Skin epidermis (tissue), 12 donors: ENCODE results near the gene LAMA3.

Experiments
- H3K27ac ChIP-seq, 21 experiments: fragments of 200-600 bp; sonication (generic) in 11 of 21; one replicate each; pipeline ENCODE4 v1.5.0; 2020; ENCODE audit warnings: mild to moderate bottlenecking in 3 of 21, inconsistent platforms in 2 of 21, moderate library complexity in 2 of 21
- H3K4me3 ChIP-seq, 7 experiments: fragments of 200-600 bp; sonication (generic) in 2 of 7; one replicate each; pipeline ENCODE4 v1.5.0; 2020; ENCODE audit warnings: inconsistent platforms in 2 of 7, mild to moderate bottlenecking in 2 of 7, moderate library complexity in 1 of 7

LAMA3 gene

GRCh38 chr18:23669202-23669766, 20.0 kb upstream of the LAMA3 start:
- no peak overlapping the region for H3K27ac ChIP-seq

GRCh38 chr18:23669804-23670405, 19.3 kb upstream of the LAMA3 start:
- no peak overlapping the region for H3K27ac ChIP-seq
- H3K4me3 ChIP-seq, result no peak overlapping the region

More at GRCh38 chr18:23669202-23669766, 20.0 kb upstream of the LAMA3 start:
- no peak overlapping the region for H3K4me3 ChIP-seq

GRCh38 chr18:23671564-23671963, 17.7 kb upstream of the LAMA3 start:
- Histone ChIP-seq H3K4me3 (no peak overlapping the region), H3K27ac (no peak overlapping the region)

- Histone ChIP-seq H3K4me3 (no peak overlapping the region), H3K27ac (no peak overlapping the region)
Measured at GRCh38 chr18:23673725-23674124, 15.5 kb upstream of the LAMA3 start.

GRCh38 chr18:23675236-23675635, 14.0 kb upstream of the LAMA3 start:
- Histone ChIP-seq H3K27ac (no peak overlapping the region), H3K4me3 (no peak overlapping the region)

GRCh38 chr18:23675896-23676295, 13.4 kb upstream of the LAMA3 start:
- H3K4me3 ChIP-seq, result no peak overlapping the region
- peak overlapping the region in 1 of 21 experiments; percentile 49 for H3K27ac ChIP-seq

GRCh38 chr18:23682045-23682444, 7.2 kb upstream of the LAMA3 start:
- H3K27ac ChIP-seq, result no peak overlapping the region
- H3K4me3 ChIP-seq, result no peak overlapping the region

- Histone ChIP-seq H3K4me3 (no peak overlapping the region), H3K27ac (no peak overlapping the region)
Measured at GRCh38 chr18:23682472-23682871, 6.8 kb upstream of the LAMA3 start.

- H3K4me3 ChIP-seq, result no peak overlapping the region
Measured at GRCh38 chr18:23683155-23683554, 6.1 kb upstream of the LAMA3 start.

GRCh38 chr18:23683671-23684070, 5.6 kb upstream of the LAMA3 start:
- H3K4me3 ChIP-seq, result no peak overlapping the region
- H3K27ac ChIP-seq, result no peak overlapping the region

More at GRCh38 chr18:23683155-23683554, 6.1 kb upstream of the LAMA3 start:
- no peak overlapping the region for H3K27ac ChIP-seq

GRCh38 chr18:23684515-23685197, 4.6 kb upstream of the LAMA3 start:
- Histone ChIP-seq H3K4me3 (no peak overlapping the region), H3K27ac (no peak overlapping the region)

GRCh38 chr18:23688528-23688927, 725 bp upstream of the LAMA3 start:
- H3K4me3 ChIP-seq, result peak overlapping the region in 1 of 7 experiments; percentile 63
- H3K27ac ChIP-seq, result peak overlapping the region in 4 of 21 experiments; percentile 27 to 85 (median 71)

- Histone ChIP-seq H3K4me3 (peak overlapping the region; percentile 38 to 63 (median 54)), H3K27ac (peak overlapping the region in 18 of 21 experiments; percentile 20 to 85 (median 70))
Measured at GRCh38 chr18:23689616-23690504, 607 bp downstream of the LAMA3 start.

- H3K4me3 ChIP-seq, result peak overlapping the region; percentile 38 to 63 (median 54)
- peak overlapping the region in 3 of 21 experiments; percentile 67 to 84 (median 75) for H3K27ac ChIP-seq
Measured at GRCh38 chr18:23690505-23691068, 1.3 kb downstream of the LAMA3 start.

- H3K27ac ChIP-seq, result no peak overlapping the region
- H3K4me3 ChIP-seq, result no peak overlapping the region
Measured at GRCh38 chr18:23693846-23694245, 4.6 kb downstream of the LAMA3 start.

GRCh38 chr18:23694637-23695430, 5.6 kb downstream of the LAMA3 start:
- peak overlapping the region in 1 of 21 experiments; percentile 40 for H3K27ac ChIP-seq
- no peak overlapping the region for H3K4me3 ChIP-seq

GRCh38 chr18:23701017-23701416, 11.8 kb downstream of the LAMA3 start:
- H3K4me3 ChIP-seq, result no peak overlapping the region

GRCh38 chr18:23701544-23702064, 12.4 kb downstream of the LAMA3 start:
- Histone ChIP-seq H3K4me3 (no peak overlapping the region), H3K27ac (no peak overlapping the region)

More at GRCh38 chr18:23701017-23701416, 11.8 kb downstream of the LAMA3 start:
- H3K27ac ChIP-seq, result no peak overlapping the region

GRCh38 chr18:23702606-23703005, 13.4 kb downstream of the LAMA3 start:
- Histone ChIP-seq H3K27ac (no peak overlapping the region), H3K4me3 (no peak overlapping the region)
